K562 (cell line): ENCODE results near the gene FGGY. TPM values are rescaled to one million over a fixed set of nuclear protein-coding genes. Genes with fewer than 3 reads are reported as not detected.

Experiments used
- CBFA2T3 ChIP-seq: fragments of 450-650 bp; IDR thresholded peaks from 2 replicates; pipeline ENCODE4 v1.6.1; 2017
- CTBP1 ChIP-seq: fragments of 450-650 bp; IDR thresholded peaks from 2 replicates; pipeline ENCODE4 v1.6.1; 2016; ENCODE audit warnings: borderline replicate concordance
- EHMT2 ChIP-seq: fragments of 450-650 bp; IDR thresholded peaks from 2 replicates; pipeline ENCODE4 v1.6.1; 2018; ENCODE audit warnings: antibody characterized with exemption
- EP400 ChIP-seq: fragments of 450-650 bp; IDR thresholded peaks from 2 replicates; pipeline ENCODE4 v1.6.1; 2017; ENCODE audit warnings: antibody characterized with exemption, mild to moderate bottlenecking, moderate library complexity
- FOSL1 ChIP-seq: fragments of 200-800 bp; sonication (Bioruptor generic); conservative IDR thresholded peaks from 2 replicates; pipeline ENCODE4 v1.6.1; 2016; ENCODE audit warnings: missing genetic modification characterization, missing compliant biosample characterization
- GATA2 ChIP-seq: sonication (generic); formaldehyde crosslinking; IDR thresholded peaks from 2 replicates; pipeline ENCODE4 v1.4.0; 2020; ENCODE audit warnings: mild to moderate bottlenecking, missing genetic modification reagents
- GMEB1 ChIP-seq: fragments of 250-450 bp; sonication (Bioruptor Pico); IDR thresholded peaks from 2 replicates; pipeline ENCODE4 v1.4.0; 2020; ENCODE audit warnings: mild to moderate bottlenecking
- HMGN3 ChIP-seq: IDR thresholded peaks from 2 replicates; pipeline ENCODE4 v1.6.1; 2011; ENCODE audit warnings: borderline replicate concordance, low read depth, mild to moderate bottlenecking, mixed read lengths, low read length; ENCODE audit not compliant: insufficient read length; ENCODE audit errors: extremely low read depth
- KLF6 ChIP-seq: fragments of 250-450 bp; sonication (Bioruptor Pico); IDR thresholded peaks from 2 replicates; pipeline ENCODE4 v1.4.0; 2020; ENCODE audit warnings: mild to moderate bottlenecking, moderate library complexity, borderline replicate concordance
- NFE2 ChIP-seq: IDR thresholded peaks from 2 replicates; pipeline ENCODE4 v1.6.1; 2014; ENCODE audit warnings: antibody characterized with exemption, low read depth
- NR4A1 ChIP-seq, 2 experiments: fragments of 250-450 bp in 1 of 2; fragments of 450-650 bp in 1 of 2; sonication (Bioruptor Pico) in 1 of 2; IDR thresholded peaks; 2 replicates each; pipeline versions ENCODE4 v1.4.0 to v1.6.1; 2016 to 2020; ENCODE audit warnings: mild to moderate bottlenecking in 2 of 2, missing compliant biosample characterization in 1 of 2, missing genetic modification characterization in 1 of 2, moderate library complexity in 1 of 2
- SMARCA4 ChIP-seq: fragments of 450-650 bp; IDR thresholded peaks from 2 replicates; pipeline ENCODE4 v1.6.1; 2016
- THRAP3 ChIP-seq: fragments of 450-650 bp; IDR thresholded peaks from 2 replicates; pipeline ENCODE4 v1.6.1; 2016; ENCODE audit warnings: mild to moderate bottlenecking, inconsistent platforms, borderline replicate concordance
- WHSC1 ChIP-seq: IDR thresholded peaks from one replicate; pipeline ENCODE4 v1.6.1; 2012; ENCODE audit warnings: low read length, control low read depth, inconsistent platforms
- ZC3H8 ChIP-seq: fragments of 450-650 bp; IDR thresholded peaks from 2 replicates; pipeline ENCODE4 v1.6.1; 2017
- ZNF12 ChIP-seq: sonication (generic); formaldehyde crosslinking; IDR thresholded peaks from 2 replicates; pipeline ENCODE4 v1.4.0; 2020; ENCODE audit warnings: mild to moderate bottlenecking, missing genetic modification reagents
- ZNF384 ChIP-seq: IDR thresholded peaks from 2 replicates; pipeline ENCODE4 v1.6.1; 2012; ENCODE audit warnings: low read depth, low read length, improper control_type of control experiment
- ZNF586 ChIP-seq: fragments of 450-650 bp; formaldehyde crosslinking; conservative IDR thresholded peaks from 2 replicates; pipeline ENCODE4 v1.4.0; 2020; ENCODE audit warnings: mild to moderate bottlenecking, moderate library complexity
- ZNF589 ChIP-seq: fragments of 200-800 bp; sonication (Bioruptor generic); IDR thresholded peaks from 2 replicates; pipeline ENCODE4 v1.6.1; 2016; ENCODE audit warnings: low read depth, missing genetic modification characterization, missing compliant biosample characterization
- ZNF707 ChIP-seq: fragments of 250-450 bp; sonication (Bioruptor Pico); conservative IDR thresholded peaks from 2 replicates; pipeline ENCODE4 v1.8.0; 2022; ENCODE audit warnings: inconsistent platforms, mild to moderate bottlenecking, moderate library complexity
- ZNF766 ChIP-seq: fragments of 200-800 bp; sonication (Bioruptor generic); conservative IDR thresholded peaks from 2 replicates; pipeline ENCODE4 v1.6.1; 2016; ENCODE audit warnings: missing genetic modification characterization, missing compliant biosample characterization
- polyA plus RNA-seq, 8 experiments: library from polyadenylated mRNA; depleted of rRNA in 4 of 8; stranded (reverse) in 5 of 8; unstranded in 3 of 8; fragments of >200 nt; fragmentation: Nextera tagmentation in 2 of 8; fragmentation: Illumina TruSeq in 1 of 8; extraction: Ambion mirVana in 2 of 8; extraction: Trizol in 1 of 8; gene quantifications; 2 replicates each; pipeline versions ENCODE4 v1.2.1 to v1.2.3, GENCODE V29; 2011 to 2014; ENCODE audit warnings: inconsistent platforms in 1 of 8, missing spikeins in 1 of 8
- total RNA-seq, 7 experiments: library from RNA; depleted of rRNA in 6 of 7; stranded (reverse); fragments of >200 nt in 6 of 7; fragmentation: Illumina TruSeq in 2 of 7; extraction: Trizol in 2 of 7; gene quantifications; 2 replicates each; pipeline versions ENCODE4 v1.2.1 to v1.2.3, GENCODE V29; 2011 to 2021; ENCODE audit warnings: low replicate concordance in 1 of 7
- TF ChIP-seq, protein P1 (sequence below): fragments of 250-450 bp; sonication (Bioruptor Pico); IDR thresholded peaks from 2 replicates; pipeline ENCODE4 v1.9.0; 2021; ENCODE audit warnings: mild to moderate bottlenecking, inconsistent platforms
- TF ChIP-seq, protein P2 (sequence below): sonication (generic); formaldehyde crosslinking; IDR thresholded peaks from 2 replicates; pipeline ENCODE4 v1.8.1; 2022; ENCODE audit warnings: missing genetic modification reagents
- TF ChIP-seq, protein P3 (sequence below): sonication (generic); IDR thresholded peaks from 2 replicates; pipeline ENCODE4 v1.6.1; 2016

Gene FGGY
- total and polyA plus RNA-seq, 9 of the 15 experiments (the other 6 are each of a cell fraction or from before 2014, with no cell fraction given) = 9.7 to 19.2 (median 12.6) TPM

- TF ChIP-seq GMEB1 (CRISPR knock-in tag) (no peak), HMGN3 (no peak), NFE2 (peak; percentile 89), ZC3H8 (no peak), KLF6 (no peak), ZNF589 (CRISPR knock-in tag) (no peak), WHSC1 (no peak), CTBP1 (peak; percentile 79), ZNF12 (no peak), ZNF707 (CRISPR knock-in tag) (no peak), EP400 (no peak), THRAP3 (no peak), ZNF384 (no peak), GATA2 (CRISPR knock-in tag) (peak; percentile 55), ZNF586 (CRISPR knock-in tag) (no peak), NR4A1 (CRISPR knock-in tag; IDR thresholded peaks at IDR 0.05) (no peak), NR4A1 (tag; IDR thresholded peaks at IDR 0.05) (no peak), FOSL1 (peak; percentile 59), ZNF766 (CRISPR knock-in tag) (peak; percentile 60; the same call in 1 of the 2 replicates), EHMT2 (no peak), SMARCA4 (peak; percentile 71; the same call in 1 of the 2 replicates), CBFA2T3 (peak; percentile 85)
- TF ChIP-seq, protein P1, sequence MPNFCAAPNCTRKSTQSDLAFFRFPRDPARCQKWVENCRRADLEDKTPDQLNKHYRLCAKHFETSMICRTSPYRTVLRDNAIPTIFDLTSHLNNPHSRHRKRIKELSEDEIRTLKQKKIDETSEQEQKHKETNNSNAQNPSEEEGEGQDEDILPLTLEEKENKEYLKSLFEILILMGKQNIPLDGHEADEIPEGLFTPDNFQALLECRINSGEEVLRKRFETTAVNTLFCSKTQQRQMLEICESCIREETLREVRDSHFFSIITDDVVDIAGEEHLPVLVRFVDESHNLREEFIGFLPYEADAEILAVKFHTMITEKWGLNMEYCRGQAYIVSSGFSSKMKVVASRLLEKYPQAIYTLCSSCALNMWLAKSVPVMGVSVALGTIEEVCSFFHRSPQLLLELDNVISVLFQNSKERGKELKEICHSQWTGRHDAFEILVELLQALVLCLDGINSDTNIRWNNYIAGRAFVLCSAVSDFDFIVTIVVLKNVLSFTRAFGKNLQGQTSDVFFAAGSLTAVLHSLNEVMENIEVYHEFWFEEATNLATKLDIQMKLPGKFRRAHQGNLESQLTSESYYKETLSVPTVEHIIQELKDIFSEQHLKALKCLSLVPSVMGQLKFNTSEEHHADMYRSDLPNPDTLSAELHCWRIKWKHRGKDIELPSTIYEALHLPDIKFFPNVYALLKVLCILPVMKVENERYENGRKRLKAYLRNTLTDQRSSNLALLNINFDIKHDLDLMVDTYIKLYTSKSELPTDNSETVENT (CRISPR knock-in tag) = no peak
- TF ChIP-seq, protein P2, sequence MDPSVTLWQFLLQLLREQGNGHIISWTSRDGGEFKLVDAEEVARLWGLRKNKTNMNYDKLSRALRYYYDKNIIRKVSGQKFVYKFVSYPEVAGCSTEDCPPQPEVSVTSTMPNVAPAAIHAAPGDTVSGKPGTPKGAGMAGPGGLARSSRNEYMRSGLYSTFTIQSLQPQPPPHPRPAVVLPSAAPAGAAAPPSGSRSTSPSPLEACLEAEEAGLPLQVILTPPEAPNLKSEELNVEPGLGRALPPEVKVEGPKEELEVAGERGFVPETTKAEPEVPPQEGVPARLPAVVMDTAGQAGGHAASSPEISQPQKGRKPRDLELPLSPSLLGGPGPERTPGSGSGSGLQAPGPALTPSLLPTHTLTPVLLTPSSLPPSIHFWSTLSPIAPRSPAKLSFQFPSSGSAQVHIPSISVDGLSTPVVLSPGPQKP (CRISPR knock-in tag) = no peak
- TF ChIP-seq, protein P3, sequence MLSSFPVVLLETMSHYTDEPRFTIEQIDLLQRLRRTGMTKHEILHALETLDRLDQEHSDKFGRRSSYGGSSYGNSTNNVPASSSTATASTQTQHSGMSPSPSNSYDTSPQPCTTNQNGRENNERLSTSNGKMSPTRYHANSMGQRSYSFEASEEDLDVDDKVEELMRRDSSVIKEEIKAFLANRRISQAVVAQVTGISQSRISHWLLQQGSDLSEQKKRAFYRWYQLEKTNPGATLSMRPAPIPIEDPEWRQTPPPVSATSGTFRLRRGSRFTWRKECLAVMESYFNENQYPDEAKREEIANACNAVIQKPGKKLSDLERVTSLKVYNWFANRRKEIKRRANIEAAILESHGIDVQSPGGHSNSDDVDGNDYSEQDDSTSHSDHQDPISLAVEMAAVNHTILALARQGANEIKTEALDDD = peak; percentile 71
Measured at GRCh38 chr1:59278780-59279354, 18.0 kb upstream of the FGGY start (continued).
